GM21423 (cell line): ENCODE data around the gene ZNF438.
"Not testable (repeated sequence)": the region's sequence is repeated elsewhere in the genome, so short reads cannot be mapped to it uniquely, and the experiment has no call there.

Experiments used
- ATAC-seq: cut with Tn5 transposase; IDR thresholded peaks from one replicate; pipeline ENCODE4 v1.9.1; 2021; ENCODE audit warnings: mild to moderate bottlenecking, moderate library complexity; ENCODE audit not compliant: unreplicated experiment

Gene ZNF438, protein sequence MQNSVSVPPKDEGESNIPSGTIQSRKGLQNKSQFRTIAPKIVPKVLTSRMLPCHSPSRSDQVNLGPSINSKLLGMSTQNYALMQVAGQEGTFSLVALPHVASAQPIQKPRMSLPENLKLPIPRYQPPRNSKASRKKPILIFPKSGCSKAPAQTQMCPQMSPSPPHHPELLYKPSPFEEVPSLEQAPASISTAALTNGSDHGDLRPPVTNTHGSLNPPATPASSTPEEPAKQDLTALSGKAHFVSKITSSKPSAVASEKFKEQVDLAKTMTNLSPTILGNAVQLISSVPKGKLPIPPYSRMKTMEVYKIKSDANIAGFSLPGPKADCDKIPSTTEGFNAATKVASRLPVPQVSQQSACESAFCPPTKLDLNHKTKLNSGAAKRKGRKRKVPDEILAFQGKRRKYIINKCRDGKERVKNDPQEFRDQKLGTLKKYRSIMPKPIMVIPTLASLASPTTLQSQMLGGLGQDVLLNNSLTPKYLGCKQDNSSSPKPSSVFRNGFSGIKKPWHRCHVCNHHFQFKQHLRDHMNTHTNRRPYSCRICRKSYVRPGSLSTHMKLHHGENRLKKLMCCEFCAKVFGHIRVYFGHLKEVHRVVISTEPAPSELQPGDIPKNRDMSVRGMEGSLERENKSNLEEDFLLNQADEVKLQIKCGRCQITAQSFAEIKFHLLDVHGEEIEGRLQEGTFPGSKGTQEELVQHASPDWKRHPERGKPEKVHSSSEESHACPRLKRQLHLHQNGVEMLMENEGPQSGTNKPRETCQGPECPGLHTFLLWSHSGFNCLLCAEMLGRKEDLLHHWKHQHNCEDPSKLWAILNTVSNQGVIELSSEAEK

DNA sequence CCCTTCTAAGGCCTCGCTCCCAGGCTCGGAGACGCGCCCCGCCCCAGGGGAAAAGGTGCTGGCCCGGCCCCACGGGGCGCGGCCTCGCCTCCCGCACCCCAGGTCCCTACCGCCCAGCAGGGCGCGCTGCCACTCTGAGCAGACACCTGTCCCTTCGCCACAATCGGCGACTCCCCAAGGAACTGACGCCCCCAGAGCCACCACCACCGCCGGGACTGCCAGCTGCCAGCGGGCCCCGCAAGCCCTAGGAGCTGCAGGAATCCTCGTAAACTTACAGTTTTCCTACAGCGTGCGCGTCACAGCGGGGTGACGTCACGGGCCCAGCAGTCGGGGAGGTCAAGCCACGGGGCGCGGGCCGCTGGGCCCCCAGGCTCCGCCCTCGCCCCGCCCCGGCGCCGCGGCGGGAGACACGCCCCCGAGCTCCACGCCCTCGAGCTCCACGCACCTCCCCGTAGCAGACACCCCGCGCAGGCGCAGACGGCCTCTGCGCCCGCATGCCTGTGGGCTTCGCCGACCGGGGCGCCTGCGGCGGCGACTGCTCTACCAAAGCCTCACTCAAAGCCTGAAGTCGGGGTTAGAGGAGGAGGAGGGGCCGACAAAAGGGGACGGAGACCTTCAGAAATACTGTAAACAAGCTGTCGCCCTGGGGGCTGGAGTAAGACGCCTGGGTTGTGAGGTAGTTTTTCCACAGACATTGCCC lies at the start of gene ZNF438:
ZNF438 (minus strand) TSS at position 308 of the 700 bp plus-strand sequence. CDS start 154,831 bp downstream, outside the sequence.
- peak; percentile 80 for ATAC-seq

DNA sequence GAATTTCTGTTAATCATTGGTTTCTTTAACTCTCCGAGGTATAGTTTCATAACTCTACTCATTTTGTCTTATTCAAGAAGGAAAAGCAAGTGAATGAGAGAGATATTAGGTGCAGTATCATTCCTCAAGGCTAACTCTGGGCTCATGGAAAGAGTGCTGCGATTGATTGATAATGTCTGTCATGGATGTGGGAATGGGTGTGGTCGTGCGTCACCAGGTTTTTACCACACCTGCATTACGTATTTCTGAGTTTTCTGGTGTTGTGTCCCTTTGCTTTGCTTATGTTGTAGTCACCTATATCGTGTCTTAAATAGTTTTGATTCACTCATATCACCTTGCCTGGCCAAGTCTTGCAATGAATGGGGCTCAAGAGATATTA lies 44.9 kb upstream of the ZNF438 start:
- no peak for ATAC-seq

DNA sequence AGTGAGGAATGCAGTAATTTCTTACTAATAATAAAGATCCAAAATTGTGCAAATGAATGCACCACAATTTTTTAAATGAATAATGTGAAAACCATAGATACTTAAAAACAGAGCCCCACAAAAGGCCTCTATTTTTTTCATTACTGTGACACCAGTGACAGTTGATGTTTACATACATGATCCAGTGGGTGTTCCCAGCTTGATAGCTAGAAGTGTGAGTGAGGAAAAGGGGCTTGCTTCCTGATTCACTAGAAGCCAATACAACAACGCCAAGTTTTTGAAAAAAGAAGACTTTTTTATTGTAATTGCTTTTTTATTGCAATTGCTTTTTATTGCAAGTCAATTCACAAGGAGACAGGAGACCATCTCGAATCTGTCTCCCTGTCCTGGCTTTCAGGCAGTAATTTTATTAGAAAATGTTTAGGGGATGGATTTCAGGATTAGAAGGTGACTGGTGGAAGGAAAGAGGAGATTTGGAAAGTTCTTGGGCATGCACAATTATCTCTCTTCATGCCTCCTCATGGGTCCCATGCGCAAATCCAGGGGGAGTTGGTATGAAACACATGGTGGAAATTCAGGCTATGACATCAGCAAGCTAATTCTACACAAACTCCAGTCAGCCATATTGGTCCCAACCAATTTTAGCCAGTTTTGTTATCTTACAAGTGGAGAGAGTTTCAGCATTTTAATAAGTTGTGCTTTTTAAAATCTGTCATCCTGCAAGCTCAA lies 44.4 kb upstream of the ZNF438 start:
- ATAC-seq: no peak

DNA sequence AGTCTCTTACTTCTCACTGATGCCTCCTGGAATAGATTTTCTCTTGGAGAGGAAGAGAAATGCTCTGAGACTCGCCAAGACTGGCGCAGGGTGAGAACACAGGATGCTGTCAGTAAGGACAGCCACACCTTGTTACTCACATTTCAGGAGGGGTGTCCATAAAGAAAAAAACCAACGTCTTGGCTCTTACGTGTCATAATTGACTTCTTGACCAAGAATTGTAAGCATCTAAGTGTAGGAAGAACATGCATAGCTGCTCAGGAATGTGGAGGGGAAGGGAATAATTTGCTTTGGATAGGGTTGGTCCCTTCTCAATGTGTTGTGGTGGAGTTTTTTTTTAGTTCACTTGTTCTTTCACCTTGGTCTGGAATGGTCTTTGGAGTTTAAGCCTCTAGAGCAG lies 43.8 kb upstream of the ZNF438 start:
- ATAC-seq: no peak

DNA sequence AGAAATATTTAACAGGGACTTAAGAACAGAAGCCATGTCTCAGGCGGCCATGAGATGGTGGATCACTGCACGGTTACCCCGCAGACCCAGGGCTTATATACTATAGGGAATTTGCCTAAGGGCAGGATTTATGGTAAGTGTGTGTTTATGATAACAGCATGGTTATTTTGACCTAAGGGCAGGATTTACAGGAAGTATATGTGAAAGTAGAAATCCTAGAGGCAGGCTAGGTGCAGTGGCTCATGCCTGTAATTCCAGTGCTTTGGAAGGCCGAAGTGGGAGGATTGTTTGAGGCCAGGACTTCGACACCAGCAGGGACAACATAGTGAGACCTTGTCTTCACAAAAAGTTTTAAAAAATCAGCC lies 43.0 kb upstream of the ZNF438 start:
- no peak for ATAC-seq

DNA sequence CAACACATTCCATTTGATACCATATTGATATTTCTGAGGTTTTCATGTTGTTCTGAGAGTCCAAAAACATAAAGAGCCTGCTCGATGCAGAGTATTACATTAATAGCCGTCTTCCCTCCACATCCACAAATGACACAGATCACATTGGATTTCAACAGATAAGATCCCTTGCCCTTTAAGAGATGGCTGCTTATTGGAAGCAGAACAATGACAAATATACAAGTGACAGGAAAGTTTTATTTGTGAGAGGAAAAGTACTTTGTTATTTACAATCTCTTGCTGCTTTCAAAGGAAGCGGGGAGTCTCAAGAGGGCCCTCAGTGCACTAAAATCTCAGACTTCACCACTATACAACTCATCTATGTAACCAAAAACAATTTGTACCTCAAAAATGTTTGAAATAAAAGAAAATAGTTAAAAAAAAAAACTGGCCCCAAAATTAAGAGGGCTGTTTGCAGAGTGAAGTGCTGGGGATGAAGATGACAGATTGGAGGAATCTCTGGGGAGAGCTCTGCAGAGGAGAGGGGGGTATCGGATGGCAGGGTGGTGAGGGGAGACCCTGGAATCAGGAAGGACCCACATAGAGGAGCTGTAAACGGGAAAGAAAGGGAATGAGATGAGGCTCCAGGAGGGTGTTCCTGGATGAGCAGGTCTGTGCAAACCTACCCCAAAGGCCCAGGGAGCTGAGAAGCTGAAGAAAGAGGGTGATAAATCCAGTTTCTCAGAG lies 42.5 kb upstream of the ZNF438 start:
- ATAC-seq: no peak

DNA sequence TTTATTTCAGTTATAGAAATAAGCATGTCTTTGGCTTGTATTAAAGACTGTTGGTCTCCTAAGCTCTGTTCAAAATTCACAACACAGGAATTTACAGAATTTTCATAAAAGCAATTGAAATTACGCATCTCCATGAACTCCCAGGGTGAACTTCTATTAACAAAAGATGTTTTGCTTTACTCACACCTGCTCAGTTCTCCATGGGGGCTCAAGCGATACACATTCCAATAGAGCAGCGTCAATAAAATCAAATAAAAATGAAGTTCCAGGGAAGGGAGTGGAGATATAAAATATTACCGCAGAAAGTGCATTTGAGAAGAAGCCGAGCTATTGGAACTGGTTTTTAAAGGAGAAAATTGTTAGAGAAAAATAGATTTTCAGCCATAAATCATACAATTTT lies 41.5 kb upstream of the ZNF438 start:
- no peak for ATAC-seq

DNA sequence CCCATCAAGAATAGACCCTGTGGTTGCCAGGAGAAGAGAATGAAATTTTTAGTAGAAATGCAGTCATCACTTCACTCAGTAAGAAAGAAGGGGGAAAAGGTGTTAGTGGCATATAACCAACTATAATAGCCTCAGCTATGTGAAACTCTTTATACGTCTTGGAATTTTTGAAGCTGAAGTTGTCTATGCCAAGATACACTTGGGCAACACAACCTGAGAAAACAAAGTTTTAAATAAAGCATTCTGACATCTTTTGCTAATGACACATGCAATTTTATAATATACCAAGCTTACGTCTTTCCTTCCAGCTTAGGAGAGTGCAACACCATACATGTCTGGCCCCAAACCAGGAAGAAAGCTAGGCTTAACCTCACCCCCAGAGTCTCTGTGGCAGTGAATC lies 40.8 kb upstream of the ZNF438 start:
- no peak for ATAC-seq

DNA sequence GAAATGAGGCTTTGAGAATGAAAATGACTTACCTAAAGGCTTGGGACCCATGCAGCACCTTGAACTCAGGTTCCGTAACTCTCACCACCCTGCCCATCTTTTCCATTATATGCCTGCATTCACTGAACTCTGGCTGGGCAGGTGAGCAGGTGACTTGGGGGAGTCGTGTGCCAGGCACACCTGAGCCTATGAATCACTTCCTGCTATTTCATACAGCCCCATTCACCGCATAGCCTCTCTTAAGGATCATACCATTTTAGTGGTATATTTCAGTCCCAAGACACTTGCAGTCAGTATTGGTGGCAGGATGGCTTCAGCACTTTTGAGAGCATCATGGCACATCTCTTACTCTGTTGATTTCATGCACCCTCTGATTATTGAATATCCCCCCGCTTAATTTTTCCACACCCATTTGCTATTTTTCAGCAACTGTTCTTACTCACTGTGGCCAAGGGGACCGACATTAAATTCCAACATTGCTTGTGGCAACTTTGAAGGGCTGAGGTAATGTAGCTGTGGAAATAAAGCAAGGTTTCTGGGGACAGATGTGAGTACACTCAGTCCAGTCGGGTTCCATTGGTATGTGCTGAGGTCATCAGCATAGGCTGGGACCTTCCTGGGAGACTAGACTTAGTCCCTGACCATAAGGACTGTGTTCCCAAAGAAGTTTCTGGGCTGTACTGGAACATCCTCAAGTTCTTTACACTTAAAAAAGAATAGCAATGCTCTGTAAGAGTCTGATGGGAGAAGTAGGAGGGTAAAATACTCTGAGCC lies 39.8 kb upstream of the ZNF438 start:
- no peak for ATAC-seq

DNA sequence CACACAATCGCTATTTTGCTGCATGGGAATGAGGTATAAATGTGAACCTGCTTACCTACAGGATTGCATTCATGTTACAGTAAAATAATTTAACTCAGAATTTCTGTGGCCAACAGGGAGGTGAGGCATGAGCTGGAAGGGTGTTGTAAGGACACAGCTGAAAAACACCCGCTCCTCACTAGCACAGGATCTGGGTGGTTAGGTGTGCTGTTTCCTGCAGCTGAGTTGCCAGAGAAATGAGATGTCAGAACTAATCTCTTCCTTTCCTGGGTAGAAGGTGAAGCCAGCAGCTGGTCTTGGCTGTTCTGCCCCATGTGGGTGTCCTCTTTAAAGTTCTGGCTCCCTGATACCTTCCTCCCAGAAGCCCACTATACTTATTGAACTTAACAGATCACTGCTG lies 39.0 kb upstream of the ZNF438 start:
- ATAC-seq: no peak

DNA sequence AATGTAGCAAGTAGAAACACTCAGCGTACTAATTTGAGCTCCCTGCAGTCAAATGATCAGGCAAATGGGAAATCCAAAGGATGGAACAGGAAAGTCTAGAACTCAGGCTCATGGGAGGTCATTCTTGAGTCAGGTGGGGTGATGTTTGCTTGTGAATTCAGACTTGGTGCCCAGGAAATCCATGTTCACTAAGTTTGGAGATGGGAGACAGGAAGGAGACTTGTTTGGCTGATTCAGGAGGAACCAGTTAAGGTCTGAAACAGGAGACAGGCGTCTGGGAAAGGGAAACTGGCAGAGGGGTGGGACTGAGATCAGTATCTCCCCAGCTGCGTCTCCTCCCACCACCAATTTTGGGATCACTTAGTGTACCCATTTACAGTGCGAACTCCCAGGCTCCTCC lies 38.4 kb upstream of the ZNF438 start:
- no peak for ATAC-seq

DNA sequence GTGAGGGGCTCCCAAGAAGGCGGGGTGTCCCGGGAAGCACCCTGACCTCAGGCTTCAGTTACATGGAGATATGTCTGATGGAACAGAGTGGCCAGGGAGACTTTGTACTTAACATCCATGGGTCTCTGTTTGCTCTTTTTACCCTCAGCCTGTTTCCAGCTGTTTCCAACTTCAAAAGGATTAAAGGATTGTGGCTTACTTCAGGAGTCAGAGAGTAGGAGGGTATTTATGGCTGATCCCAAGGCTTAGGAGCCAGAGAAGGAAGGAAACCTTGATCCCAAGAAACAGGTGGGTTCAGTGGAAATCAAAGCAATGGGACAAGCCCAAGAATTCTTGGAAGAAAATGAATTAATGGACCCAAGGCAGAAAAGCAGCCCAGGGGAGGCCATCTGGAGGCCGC lies 37.7 kb upstream of the ZNF438 start:
- ATAC-seq: no peak

DNA sequence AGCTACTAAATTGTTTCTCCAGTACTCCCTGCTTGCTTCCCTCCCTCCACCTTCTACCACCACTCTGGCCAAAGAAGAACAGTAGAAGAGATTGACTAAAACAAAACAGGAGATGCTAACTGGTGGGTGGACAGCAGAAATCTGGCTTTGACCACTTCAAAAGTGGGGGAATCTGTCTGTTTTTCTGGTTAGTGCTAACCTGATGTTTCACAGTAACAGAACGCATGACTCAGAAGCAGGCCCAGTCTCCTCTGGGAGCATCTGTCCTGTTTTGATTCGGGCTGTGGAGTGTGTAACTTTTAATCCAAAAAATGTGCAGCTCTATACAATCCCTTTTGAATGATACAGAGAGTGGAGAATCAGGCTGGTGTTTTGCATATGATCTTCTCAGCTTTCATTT lies 32.7 kb upstream of the ZNF438 start:
- ATAC-seq: no peak

DNA sequence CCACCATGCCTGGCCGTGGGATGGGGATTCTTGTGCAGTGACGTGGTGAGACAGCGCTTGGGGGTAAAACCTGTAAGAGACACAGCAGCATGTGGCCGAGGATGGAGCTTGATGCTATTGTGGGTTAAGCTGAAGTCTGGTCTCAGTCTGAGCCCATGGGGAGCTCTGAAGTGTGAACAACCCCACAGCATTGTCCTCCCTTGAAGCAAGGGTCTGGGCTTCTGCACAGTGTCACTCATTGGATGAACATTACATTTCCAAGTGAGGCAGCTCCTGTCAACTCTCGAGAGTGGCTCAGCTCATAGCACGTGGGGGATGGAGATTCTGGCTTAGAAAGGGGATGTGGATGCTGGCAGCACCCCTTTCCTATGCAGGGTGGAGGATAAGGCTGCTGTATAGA lies 32.2 kb upstream of the ZNF438 start:
- ATAC-seq: no peak

DNA sequence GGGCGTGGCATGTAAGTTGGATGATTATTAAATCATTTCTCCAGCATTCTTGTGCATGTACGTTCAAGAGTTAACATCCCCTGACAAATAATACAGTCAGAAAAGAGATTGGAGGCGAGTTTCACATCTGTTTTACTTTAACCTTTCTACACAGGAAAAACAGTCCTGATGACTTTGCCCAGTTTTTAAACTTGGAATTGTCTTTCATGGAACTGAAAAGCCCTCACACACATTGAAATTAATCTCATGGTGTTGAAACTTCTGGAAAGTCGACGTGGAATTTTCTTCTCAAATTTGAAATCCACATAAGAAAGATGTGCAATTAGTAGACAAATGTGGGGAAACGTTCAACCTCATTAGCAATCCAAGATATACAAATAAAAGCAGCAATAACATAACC lies 31.2 kb upstream of the ZNF438 start:
- ATAC-seq: no peak

DNA sequence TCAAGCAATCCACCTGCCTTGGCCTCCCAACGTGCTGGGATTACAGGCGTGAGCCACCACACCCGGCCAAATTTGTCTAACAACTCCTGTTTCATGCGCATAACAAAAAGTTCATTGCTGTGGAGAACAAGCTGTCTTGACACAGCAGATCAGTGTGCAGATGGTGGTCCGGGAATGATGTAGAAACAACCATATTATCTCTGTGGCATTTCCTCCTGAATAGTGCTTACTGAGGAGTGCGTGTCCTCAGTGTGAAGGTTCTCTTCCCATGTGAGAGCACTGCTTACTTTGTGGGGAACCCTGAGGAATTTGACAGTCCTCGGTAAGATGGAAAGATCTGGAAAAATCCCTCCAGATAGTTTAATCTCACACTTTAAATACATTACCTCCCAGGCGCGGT lies 30.3 kb upstream of the ZNF438 start:
- no peak for ATAC-seq

DNA sequence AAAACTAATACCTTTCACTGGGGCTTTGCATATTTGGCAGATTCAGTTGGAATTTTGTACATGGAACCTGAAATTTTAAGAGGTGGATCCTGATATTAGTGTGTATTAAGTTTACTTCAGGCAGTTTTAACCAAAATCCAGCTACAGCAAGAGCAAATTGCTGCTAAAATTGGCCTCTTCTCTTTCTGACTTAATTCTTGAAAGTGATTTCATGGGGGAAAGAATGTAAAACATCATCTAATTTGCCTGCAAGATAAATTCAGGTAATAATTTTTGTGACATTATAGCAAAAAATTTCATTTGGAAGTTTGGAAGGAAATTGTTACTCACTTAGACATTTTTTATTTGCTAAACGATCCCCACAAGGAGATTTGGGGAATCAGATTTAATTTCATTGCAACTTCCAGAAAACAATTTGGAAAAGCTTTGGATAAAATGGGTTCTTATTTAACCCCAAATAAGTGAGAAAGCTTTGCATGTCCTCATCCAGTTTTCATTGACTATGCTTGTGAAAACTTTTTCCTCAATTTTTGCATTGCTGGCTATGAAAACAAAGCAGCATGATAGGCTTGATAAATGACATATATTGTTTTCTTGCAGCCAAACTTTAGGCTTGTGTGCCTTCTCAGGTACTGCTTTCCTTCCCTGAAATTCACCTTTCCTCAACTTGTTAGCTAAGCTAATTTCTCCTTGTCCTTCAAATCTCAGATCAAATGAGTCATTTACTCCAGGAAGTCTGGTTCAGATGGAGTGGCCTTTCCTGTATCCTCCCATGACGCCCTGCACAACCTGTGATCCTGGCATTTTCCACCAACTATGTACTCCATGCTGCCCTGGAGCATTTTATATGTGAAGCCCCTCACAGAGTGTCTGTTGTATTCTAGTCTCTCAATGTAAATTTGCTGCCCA lies 27.4 kb upstream of the ZNF438 start:
- ATAC-seq: no peak

DNA sequence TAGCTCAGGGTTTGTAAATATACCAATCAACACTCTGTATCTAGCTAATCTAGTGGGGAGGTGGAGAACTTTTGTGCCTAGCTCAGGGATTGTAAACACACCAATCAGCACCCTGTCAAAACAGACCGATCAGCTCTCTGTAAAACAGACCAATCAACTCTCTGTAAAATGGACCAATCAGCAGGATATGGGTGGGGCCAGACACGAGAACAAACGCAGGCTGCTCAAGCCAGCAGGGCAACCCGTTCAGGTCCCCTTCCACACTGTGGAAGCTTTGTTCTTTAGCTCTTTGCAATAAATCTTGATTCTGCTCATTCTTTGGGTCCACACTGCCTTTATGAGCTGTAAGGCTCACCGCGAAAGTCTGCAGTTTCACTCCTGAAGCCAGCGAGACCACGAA lies 25.0 kb upstream of the ZNF438 start:
- not testable (repeated sequence) for ATAC-seq
